Activated T-cell treated with anti-CD3 and anti-CD28 coated beads for 1 hour (primary cell): ENCODE measurements around the gene RABL6.
"Not testable (repeated sequence)": the region's sequence is repeated elsewhere in the genome, so short reads cannot be mapped to it uniquely, and the experiment has no call there.

Experiments
- DNase-seq: peaks from one replicate; pipeline ENCODE4 v3.0.0-alpha.2; 2020; ENCODE audit warnings: low read depth

Gene RABL6

DNA sequence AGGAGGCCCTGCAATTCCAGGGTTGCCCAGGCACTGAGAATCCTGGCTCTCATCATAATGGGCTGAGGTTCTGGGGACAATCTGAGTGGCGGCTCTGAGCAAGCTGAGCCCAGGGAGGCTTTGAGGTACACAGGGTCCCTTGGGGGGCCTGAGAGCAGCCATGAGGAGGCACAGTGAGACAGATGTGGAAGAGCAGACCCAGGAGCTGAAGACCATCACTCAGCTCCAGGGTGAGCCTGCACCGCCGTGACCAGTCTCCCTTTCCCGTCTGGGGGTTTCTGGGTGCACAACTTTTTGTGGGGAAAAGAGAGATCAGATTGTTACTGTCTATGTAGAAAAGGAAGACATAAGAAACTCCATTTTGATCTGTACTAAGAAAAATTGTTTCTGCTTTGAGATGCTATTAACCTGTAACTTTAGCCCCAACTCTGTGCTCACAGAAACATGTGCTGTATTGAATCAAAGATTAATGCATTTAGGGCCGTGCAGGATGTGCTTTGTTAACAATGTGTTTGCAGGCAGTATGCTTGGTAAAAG, 11.4 kb upstream of the RABL6 start, which contains the start of gene CCDC183:
Gene CCDC183, plus strand, starts transcription at position 101 of the 537 bp plus-strand sequence. Its CDS starts 60 bp downstream, at position 161.
- DNase-seq = no peak

DNA sequence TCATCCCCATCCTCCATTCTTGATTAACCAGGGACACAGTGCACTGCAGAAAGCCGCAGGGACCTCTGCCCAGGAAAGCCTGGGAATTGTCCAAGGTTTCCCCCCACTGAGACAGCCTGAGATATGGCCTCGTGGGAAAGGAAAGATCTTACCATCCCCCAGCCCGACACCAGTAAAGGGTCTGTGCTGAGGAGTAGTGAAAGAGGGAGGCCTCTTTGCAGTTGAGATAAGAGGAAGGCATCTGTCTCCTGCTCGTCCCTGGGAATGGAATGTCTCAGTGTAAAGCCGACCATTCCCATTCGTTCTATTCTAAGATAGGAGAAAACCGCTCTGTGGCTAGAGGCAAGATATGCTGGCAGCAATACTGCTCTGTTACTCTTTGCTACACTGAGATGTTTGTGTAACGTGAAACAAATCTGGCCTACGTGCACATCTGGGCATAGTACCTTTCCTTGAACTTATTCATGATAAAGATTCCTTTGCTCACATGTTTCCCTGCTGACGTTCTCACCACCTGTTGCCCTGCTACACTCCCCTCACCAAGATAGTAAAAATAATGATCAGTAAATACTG, 10.9 kb upstream of the RABL6 start:
- DNase-seq = not testable (repeated sequence)

DNA sequence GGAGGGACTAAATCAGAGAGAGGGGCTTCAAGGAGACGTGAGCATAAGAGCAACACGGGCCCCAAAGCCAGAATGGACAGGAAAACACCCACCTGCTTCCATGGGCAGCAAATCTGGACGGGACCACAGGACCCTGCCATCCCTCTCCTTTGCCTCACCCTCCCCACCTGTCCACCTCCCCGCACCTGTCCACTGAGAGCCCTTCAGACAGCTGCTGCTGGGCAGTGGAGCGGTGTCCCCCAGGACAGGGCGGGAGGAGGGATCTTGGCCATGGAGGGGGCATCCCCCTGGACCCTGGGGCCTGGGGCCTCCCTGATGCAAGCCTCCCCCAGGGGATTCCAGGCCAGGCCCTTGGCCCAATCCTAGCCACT, 9.1 kb upstream of the RABL6 start:
- no peak for DNase-seq

DNA sequence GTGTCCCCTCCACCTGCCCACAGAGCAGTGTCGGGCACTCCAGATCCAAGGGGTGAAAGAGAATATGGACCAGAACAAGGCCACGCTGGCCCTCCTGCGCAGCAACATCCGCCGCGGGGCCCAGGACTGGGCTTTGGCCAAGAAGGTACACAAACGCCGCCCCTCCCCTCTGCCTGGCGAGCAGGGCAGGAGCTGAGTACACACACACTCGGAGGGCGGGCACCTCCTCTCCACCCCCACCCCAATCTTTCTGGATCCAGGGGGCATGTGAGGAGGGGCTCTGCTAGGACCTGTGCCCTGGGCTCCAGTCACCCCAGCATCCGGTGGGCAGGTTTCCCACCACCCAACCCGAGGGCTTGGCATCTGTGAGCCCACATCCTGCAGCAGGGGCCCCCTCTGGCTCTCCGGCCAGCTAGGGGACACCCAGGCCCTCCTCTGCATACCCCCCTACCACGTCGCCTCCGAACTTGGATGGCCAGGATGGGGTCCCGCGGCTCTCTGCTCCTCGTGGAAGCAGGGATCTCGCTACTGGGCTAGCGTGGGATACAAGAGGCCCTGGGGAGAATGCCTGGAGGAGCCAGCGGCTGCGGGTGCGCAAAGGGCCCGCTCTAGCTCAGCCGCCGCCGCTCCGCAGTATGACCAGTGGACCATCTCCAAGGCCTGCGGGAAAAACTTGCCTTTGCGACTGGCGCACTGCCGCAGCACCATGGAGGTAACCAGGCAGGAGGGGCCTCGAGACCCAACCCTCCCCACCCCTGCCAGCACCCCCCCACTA, 8.5 kb upstream of the RABL6 start:
- DNase-seq = no peak

DNA sequence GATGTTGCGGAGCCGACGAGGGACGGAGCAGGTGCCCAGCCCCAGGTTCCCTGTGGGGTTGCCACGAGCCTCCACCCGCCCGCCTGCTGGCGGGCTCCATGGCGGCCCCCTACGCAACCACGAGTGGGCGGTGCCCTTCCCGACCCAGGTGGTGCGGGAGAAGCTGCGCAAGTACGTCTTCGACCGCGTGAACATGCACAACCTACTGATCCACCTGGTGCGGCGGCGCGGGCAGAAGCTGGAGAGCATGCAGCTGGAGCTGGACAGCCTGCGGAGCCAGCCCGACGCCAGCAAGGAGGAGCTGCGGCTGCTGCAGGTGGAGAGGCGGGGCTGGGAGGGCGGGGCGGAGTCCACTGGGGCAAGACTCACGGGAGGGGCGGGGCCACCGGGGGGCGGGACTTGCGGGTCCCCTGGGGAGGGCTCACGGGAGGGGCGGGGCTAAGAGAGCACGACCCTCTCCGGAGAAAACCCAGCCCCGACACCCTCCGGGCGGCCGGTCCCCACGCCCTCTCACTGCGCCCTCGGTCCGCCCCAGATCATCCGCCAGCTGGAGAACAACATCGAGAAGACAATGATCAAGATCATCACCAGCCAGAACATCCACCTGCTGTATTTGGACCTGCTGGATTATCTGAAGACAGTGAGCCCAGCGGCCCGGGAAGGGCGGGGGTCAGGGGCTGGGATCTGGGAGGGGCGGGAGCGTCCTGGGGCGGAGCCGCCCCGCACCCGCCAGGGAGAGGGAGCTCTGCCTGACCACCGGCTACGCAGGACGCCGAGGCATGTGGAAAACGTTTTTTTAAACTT, 7.7 kb upstream of the RABL6 start:
- DNase-seq = peak; percentile 95

DNA sequence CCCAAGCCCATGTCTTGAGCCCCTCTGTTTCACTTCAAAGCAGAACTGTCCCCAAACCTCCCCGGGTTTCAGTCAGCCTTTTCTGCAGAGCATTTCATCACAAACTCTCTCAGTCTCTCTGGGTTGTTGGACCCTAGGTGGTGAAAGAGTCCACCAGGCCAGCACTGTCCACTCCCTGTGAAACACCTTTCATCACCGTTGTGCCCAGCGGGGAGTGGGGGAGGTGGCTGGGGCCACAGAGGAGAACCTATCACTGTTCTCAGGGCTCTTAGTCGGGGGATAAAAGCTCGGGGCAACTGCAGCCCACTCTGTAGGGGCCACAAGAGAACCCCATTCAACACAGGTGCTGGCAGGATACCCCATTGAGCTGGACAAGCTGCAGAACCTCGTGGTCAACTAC, 5.4 kb upstream of the RABL6 start:
- no peak for DNase-seq

DNA sequence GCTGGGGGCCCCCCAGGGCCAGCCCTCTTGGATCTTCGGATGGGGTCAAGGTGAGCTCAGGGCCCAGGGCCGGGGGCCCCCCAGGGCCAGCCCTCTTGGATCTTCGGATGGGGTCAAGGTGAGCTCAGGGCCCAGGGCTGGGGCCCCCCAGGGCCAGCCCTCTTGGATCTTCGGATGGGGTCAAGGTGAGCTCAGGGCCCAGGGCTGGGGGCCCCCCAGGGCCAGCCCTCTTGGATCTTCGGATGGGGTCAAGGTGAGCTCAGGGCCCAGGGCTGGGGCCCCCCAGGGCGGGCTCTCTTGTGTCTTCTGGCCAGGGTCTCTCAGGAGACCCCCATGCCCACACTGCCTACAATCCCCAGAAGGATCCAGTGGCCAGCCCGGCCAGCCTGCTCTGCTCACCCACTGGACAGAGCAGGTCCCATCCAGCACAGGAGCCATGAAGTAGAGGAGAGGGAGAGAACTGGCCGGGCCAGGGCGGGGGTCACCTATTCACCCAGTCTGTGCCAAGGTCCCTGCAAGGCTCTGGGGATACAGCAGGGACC, 4.7 kb upstream of the RABL6 start:
- DNase-seq = not testable (repeated sequence)

DNA sequence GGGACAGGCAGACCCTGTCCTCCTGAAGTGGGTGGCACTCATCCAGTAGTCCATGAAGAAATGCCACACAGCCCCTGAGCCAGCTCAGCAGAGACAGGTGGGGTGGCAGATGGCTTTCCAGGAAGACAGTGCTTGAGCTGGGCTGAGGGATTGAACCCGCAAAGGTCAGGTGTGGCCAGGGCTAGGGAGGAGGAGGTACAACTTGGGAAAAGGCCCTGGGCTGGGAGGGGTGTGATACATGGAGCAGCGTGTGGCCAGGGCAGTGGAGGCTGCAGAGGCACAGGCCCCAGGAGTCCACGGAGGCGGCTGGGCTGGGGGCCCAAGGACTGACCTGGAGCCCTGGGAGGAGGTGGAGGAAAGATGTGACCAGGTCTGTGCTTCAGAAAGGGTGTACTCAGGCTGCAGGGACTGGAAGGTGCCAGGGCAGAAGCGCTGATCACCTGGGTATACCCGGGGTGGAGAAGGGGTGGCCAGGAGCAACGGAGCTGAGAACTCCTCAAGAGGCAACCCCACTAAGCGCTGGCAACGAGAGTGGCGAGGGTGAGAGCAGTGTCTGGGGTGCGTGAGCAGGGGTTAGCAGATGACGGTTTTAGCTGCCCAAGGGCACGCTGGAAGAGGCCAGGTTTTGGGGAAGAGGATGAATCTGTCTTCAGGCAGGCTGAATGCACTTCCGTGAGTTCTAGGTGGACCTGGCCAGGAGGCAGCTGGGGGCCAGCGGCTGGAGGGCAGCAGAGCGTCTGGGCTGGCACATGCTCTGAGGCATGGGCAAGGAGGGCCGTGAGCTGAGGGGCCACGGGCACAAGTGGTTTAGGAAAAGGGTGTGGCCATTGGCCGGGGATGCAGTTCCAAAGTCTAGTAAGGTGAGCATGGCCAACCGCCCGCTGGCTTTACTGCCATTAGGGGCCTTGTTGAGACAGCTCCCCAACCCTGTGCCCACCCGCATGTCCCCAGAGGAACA, 3.9 kb upstream of the RABL6 start:
- no peak for DNase-seq

DNA sequence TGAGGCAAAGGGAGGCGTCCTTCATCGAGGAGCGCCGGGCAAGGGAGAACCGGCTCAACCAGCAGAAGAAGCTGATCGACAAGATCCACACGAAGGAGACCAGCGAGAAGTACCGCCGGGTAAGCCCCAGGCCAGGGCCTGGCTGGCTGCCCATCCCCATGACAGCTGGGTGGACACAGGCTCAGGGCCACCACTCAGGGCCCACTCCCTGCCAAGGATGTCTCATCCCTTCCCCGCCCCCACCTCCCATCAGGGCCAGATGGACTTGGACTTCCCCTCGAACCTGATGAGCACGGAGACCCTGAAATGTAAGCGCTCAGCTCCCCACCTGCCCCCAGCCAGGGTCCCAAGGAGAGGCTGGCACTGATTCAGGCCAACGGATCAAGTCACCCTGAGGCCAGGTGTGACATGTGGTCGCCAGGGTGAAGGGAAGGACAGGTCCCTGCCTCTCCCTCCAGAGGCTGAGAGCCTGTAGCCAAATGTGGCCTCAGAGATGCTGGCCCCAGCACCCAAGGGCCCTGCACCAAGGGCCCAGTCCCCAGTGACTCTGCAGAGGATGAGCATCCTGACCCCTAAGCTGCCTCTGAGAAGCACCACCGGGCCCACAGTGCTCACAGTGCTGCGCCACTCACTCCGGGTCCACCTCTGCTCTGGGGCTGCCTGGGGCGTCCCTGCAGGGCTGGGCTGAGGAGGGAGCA, 3.1 kb upstream of the RABL6 start:
- DNase-seq = no peak

DNA sequence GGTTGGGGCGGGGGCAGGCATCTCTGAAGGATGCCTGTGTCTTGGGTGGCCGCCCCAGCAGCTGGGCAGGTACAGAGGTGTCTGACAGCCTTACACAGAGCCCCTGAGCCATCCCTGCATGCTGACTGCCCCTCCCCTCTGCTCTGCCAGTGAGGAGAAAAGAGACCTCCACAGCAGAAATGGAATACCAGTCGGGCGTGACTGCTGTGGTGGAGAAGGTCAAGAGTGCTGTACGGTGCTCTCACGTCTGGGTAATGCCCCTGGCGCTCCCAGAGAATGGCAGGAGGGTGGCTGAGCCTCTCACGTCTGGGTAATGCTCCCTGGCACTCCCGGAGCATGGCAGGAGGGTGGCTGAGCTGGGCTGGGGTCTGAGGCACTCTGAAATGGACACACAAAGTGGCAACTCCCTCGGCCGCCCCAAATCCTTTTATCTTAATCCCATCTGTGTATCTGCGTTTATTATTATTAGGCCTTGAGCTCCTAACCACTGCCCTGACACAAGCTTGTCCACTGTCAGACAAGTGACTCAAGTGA, 2.5 kb upstream of the RABL6 start:
- no peak for DNase-seq

DNA sequence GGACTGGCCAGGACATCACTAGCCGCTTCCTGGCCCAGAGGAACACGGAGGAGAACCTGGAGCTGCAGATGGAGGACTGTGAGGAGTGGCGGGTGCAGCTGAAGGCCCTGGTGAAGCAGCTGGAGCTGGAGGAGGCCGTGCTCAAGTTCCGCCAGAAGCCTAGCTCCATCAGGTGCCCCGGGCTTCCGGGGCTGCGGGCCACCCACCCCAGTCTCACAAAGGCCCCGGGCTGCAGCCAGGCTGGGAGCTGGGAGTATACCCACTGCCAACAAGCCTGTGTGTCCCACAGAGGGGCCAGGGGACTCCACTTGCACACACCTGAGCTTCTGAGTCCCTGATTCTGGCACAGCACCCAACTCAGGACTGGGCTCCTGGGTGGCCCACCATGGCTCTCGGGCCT, 1.7 kb upstream of the RABL6 start:
- DNase-seq = no peak

DNA sequence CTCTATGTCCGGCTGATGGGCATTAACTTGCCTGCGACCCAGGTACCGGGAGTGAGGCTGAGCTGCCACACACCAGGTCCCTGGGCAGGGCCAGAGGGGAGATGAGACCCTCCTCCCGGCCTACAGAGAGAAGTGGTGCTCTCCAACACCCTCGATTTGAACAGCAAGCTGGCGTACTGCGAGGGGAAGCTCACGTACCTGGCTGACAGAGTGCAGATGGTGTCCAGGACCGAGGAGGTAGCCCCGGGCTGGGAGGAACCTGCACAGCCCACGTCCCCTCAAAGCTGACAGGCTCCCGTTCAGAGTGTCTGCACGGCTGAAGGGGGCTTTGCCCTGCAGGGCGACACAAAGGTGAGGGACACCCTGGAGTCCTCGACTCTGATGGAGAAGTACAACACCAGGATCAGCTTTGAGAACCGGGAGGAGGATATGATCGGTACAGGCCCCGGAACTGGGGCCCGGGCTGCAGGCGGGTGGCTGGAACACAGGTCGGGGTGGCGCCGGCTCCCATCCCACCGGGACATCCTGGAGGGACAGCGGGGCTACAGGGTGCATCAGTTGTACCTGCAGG, 1.0 kb upstream of the RABL6 start:
- DNase-seq = no peak

DNA sequence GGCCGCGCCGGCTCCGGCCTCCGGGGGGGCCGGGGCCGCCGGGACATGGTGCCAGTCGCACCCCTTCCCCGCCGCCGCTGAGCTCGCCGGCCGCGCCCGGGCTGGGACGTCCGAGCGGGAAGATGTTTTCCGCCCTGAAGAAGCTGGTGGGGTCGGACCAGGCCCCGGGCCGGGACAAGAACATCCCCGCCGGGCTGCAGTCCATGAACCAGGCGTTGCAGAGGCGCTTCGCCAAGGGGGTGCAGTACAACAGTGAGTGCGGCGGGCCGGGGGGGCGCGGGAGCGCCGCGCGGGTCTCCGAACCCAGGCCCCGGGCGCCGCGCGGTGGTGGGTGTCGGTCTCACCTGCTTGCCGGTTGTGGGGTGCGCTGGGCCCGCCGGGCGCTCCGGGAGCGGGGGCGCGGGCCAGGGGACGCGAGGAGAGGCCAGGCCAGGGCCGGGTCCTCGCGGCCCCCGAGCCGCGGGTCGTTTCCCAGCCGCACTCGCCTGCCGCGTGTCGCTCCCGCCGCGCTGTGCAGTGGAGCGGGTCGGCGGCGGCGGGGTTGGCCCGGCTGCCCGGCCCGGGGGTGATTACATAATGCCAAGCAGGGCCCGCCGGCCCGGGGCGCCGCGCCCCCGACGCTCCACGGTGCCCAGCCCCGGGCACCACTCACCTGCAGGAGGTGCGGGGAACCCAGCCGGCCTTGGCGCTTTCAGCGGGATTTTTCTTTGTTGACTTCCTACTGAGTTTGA, 492 bp downstream of the RABL6 start:
- peak; percentile 44 for DNase-seq

DNA sequence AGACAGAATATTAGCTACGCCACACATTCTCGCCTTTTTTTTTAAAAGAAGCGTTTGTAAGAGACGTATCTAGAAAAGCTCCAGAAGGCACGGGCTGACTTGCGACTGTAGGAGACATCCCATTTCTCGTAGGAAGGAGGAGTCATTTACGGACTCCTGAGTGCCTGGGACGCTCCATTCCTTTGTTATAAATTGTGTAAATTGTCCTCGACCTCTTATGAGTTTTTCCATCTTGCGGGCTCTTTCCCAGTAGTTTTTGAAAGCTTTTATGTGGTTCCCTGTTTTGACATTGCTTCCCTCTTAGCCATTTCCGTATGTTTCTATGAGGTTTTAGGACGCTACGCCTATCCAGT, 1.0 kb downstream of the RABL6 start:
- no peak for DNase-seq

DNA sequence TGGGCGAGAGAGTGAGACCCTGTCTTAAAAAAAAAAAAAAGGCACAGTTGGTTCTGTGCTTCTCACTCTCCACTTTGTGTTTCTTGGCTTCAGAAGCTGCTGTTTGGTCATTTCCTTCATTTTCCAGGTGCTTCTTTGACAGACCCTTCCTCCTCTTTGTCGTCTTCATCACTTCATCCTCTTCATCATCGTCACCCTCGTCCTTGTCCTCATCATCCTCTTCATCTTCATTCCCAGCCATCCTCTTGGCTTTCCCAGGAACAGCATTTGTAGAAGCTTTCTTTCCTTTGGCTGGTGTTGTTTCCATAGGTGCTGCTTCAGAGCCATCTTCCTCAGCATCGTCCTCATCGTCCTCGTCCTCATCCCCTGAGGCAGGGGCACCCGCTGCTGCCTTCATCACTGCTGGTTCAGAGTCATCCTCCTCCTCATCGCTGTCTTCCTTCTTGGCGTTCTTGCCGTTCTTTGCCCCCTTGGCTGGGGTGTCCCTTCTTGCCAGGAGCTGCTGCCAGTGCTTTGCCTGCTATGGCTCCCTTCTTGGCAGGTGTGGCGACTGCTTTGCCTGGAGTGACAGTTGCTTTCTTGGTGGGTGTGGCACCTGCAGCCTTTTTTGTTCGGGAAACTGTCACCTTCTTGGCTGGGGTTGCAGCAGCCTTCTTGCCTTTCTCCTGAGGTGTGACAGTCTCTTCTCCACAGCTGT, 7.1 kb downstream of the RABL6 start:
- DNase-seq = no peak

DNA sequence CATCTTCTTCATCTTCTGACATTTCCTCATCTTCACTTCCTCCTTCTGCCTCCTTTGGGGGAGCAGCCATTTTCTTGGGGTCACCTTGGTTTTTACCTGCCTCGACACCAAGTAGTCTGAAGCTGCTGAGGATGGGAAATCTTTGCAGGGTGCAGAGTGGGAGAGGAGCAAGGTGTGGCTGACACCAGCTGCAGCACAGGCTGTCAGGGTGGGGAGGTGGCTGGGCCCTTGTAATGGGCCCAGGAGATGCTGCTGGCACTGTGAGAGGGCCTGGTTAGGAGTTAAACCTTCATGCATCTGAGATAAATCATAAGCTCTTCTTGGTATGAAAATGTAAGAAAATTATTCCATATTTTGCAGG, 7.7 kb downstream of the RABL6 start:
- no peak for DNase-seq

DNA sequence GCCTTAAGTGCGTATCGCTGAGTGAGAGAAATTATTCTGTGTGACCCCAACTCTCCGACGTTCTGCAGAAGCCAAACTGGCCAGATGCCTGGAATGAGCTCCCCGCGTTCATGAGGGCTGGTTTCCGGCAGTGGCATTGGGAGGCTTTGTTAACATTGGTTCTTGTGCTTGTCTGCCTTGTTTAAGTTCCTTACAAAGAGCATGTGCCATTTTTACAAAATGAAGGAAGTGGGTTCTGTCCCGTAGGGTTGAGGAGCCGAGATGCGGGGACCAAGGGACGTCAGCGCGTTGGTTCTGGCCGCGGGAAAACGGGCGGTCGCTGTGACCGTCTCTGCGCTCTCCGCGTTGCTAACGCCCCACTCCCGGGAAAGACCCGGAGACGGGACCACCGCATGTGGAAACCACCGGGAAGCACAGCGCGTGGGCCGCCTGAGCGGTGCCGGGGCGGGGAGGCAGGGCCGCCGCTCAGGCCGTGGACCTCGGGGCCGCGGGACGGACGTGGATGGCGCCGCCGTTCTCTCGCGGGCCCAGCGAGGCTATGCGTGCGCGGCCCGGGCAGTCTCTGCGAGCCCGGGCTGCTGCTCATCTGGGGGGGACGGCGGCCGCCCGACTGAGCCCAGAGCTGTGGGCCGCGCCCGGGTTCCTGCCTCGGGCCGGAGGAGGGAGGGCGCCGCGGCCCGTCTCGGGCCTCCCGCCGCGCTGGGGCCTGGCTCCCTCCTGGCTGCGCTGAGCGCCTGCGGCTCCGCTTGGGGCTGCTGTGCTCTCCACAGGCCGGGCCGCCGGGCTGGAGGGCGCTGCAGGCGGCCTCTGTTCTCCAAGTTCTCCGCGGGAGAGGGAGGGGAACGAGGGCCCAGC, 13.4 kb downstream of the RABL6 start:
- no peak for DNase-seq
